A673 (cell line): ENCODE data around the gene INTS11.
A peak's percentile ranks its signal among the peaks of the same experiment; 100 is the strongest.

ENCODE experiments used
- EZH2 ChIP-seq: fragments of 200-600 bp; sonication (generic); IDR thresholded peaks from 2 replicates; pipeline ENCODE4 v1.6.1; 2017; ENCODE audit warnings: borderline replicate concordance, low read depth, mild to moderate bottlenecking, mixed read lengths, antibody characterized with exemption, low read length; ENCODE audit not compliant: poor library complexity, severe bottlenecking
- TF ChIP-seq, protein P1 (sequence below): fragments of 300-800, 200-600 bp; sonication (generic); conservative IDR thresholded peaks from 2 replicates; pipeline ENCODE4 v1.5.1; 2017; ENCODE audit warnings: low read depth, mild to moderate bottlenecking, antibody characterized with exemption, low read length, moderate library complexity, mixed read lengths

DNA sequence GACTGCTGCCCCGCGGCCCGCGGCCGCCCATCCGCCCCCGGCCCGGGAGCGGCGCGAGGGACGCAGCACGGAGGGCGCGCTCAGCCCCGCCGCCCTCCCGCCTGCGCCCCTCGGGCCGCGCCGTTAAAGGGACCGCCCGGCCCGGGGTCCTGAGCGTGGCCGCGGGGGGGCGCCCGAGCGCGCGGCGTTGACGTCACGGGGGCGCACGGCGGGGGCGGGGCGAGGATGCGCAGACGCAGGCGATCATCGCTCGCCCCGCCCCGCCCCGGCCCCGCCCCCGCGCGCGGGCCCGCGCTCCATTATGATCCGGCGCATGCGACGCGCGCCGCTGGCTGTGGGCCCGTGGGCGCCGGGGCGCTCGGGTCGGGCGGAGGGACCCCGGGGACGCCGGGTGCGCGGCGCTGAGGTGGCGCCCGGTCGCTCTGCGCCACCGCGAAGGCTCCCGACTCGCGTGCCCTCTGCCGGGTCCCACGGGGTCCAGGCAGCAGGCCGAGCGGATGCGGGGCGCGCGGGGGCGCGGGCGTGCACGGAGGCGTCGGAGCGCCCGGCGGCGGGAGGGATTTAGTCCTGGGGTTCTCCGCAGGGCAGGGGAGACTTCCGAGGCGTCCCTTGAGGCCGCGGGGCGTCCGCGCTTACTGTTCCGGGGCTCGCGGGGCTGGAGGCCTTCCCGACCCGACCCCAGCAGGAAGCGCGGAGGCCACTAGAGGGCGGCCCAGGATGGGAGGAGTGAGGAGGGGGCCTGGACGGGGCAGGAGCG, 25.0 kb upstream of the INTS11 start, which contains the start of gene DVL1:
- TF ChIP-seq EZH2, result no peak
- TF ChIP-seq, protein P1, sequence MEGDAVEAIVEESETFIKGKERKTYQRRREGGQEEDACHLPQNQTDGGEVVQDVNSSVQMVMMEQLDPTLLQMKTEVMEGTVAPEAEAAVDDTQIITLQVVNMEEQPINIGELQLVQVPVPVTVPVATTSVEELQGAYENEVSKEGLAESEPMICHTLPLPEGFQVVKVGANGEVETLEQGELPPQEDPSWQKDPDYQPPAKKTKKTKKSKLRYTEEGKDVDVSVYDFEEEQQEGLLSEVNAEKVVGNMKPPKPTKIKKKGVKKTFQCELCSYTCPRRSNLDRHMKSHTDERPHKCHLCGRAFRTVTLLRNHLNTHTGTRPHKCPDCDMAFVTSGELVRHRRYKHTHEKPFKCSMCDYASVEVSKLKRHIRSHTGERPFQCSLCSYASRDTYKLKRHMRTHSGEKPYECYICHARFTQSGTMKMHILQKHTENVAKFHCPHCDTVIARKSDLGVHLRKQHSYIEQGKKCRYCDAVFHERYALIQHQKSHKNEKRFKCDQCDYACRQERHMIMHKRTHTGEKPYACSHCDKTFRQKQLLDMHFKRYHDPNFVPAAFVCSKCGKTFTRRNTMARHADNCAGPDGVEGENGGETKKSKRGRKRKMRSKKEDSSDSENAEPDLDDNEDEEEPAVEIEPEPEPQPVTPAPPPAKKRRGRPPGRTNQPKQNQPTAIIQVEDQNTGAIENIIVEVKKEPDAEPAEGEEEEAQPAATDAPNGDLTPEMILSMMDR, result peak; percentile 50; the same call in 1 of the 2 replicates
